ENCODE results near the gene ANXA4. TPM values are rescaled to one million over a fixed set of nuclear protein-coding genes. Genes with fewer than 3 reads are reported as not detected.
"Not testable (repeated sequence)": the region's sequence is repeated elsewhere in the genome, so short reads cannot be mapped to it uniquely, and the experiment has no call there.

Gene ANXA4
- polyA plus RNA-seq, 3 donors from 2014 or later, result 80.8 to 86.1 (median 85.5) TPM

DNA sequence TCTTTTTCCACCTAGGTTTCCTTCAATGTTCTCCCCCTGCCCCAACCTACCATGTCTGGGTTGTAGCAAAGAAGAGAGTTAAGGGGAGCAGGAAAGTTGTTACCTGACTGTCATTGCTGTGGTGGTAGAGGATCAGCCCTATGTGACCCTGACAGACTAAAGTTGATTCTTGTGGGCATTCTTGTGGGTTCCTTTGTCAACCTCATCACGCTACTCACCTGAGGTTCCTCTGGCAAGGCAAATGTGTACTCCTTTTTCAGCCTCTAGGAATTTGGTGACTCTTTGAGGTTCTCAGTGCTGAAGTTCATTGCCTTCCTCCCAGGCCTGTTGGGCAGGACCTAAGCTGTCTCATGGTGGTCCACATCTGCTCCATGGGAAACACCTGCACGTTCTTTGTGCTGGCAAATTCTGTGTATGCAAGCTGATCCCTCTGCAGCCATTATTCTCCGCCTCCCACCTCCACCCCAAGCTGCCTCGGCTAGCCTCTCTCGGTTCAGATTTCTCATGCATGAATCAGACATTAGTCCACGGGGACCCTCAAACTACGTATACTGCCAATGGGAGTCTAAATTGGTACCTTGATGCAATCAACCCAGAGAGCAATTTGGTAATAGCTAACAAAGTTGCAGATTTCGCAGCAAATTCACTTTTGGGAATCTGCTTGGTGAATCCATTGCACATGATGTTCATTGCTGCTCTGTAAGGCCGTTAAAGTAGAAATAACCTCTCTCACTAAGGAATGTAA, 86.0 kb downstream of the ANXA4 start:
- Mint-ChIP-seq H3K27ac (peak overlapping the region; percentile 82 to 97 (median 94)), H3K4me3 (peak overlapping the region; percentile 89 to 95 (median 93)), H3K9me3 (no peaks in the 10 kb centered on the region), H3K4me1 (peaks cover 36 to 39% of the 10 kb centered on the region in 2 donors), H3K36me3 (peaks cover 0 to 3% (median 0%) of the 10 kb centered on the region in 3 donors), H3K27me3 (ENCODE audit: low read depth in 3 of 3) (peaks cover 8 to 16% (median 8%) of the 10 kb centered on the region in 3 donors)
- no peak for DNase-seq

DNA sequence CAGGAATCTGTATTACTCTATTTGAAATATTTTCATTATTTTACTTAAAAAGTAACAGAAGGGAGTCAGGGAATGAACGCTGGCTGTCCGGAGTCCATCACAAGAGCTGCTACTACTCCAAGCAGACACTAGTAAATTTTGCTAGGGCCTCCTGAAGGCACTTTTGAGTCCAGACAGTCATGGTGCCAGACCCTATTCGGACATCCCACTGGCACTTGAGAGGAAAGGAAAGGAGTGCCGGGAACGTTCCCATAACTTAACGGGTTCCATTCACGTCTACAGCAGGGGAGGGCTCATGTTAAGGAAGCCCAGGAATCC, 87.0 kb downstream of the ANXA4 start:
- Mint-ChIP-seq H3K27me3 (ENCODE audit: low read depth in 3 of 3) (peaks cover 8 to 16% (median 8%) of the 10 kb centered on the region in 3 donors), H3K4me3 (peak overlapping the region; percentile 89 to 95 (median 93)), H3K4me1 (peaks cover 41 to 48% of the 10 kb centered on the region in 2 donors), H3K36me3 (no peaks in the 10 kb centered on the region), H3K27ac (peak overlapping the region; percentile 82 to 97 (median 94)), H3K9me3 (no peaks in the 10 kb centered on the region)
- DNase-seq, result no peak

DNA sequence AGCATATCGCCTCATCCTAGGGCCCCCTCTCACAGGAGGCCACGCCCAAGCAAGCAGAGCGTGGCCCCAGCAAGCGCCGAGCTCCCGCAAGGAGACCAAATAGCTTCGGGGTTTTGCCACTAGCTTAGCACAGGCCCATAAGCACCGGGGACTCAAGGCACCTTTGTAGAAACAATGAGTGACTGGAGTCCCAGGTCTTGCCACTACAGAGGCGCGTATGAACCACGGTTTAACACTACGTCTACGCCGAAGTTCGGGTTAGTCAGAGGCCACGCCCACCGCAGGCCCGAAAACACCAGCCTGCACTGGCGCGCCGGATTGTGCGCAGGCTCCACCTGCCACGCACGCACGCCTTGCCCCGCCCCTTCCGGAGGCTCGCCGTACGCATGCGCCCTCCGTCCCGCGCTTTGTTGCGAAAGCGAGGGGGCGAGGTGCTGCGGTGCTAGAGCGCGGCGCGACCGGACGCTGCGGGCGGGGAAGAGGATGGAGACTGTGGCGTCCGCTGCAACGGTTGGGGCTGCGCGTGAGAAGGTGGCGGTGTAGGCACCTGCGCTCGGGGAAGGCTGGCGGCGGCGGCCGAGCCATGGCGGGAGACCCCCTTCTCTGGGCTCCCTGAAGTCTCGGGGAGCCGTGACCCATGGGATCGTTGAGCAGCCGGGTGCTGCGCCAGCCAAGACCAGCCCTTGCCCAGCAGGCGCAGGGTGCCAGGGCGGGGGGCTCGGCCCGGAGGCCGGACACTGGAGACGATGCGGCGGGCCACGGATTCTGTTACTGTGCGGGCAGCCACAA, 87.5 kb downstream of the ANXA4 start, which contains the start of gene GMCL1:
Gene GMCL1, plus strand, starts transcription at position 405 of the 789 bp plus-strand sequence. Its CDS starts 233 bp downstream, at position 638.
- Mint-ChIP-seq H3K9me3 (no peaks in the 10 kb centered on the region), H3K27me3 (ENCODE audit: low read depth in 3 of 3) (peaks cover 8 to 16% (median 8%) of the 10 kb centered on the region in 3 donors), H3K27ac (peak within 1 kb of the TSS; percentile 82 to 97 (median 96)), H3K4me3 (peak within 1 kb of the TSS; percentile 89 to 95 (median 93)), H3K36me3 (no peaks in the 10 kb centered on the region), H3K4me1 (peaks cover 46 to 54% of the 10 kb centered on the region in 2 donors)
- peak; percentile 100 for DNase-seq

DNA sequence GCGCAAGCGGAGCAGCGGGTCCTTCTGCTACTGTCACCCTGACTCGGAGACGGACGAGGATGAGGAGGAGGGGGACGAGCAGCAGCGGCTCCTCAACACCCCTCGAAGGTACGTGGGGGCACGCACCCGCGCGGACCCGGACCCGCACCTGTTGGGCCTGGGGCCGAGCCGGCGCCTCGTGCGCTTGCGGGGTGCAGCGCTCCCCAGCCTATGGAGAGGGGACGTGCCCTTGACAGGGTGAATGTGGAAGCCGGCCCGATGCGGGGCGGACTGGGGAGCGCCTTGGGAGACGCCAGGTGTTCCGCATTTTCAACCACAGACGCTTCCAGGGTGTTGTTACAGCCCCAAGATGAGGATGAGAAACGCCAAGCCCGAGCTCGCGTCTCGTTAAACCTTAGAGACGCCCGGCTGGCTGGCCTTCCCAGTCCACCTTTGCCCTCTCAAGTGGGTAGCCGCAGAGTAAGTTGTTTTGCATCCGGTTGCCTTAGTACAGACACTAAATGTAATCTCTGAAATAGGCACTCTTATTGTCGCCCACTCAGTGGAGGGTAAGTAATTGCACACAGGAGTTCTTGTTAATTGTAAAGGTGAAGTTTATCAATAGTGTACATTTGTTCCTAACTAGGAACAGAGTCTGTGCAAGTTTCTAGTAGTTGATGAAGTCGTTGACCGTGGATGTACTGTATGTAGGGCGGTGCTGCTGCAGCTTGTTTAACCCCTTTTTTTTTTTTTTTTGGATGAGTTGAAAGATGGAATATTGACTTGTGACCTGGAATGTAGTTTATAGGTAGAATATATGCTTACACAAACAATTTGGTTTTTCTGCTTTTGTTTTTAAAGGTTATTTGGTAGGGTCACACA, 88.3 kb downstream of the ANXA4 start:
- no peaks in the 10 kb centered on the region for H3K9me3 Mint-ChIP-seq
- H3K4me3 Mint-ChIP-seq, result peak overlapping the region; percentile 89 to 95 (median 93)
- H3K27me3 Mint-ChIP-seq (ENCODE audit: low read depth in 3 of 3), result peaks cover 8 to 16% (median 8%) of the 10 kb centered on the region in 3 donors
- H3K27ac Mint-ChIP-seq, result peak overlapping the region; percentile 82 to 97 (median 96)
- peak; percentile 62 to 67 (median 66) for DNase-seq
- H3K36me3 Mint-ChIP-seq, result no peaks in the 10 kb centered on the region
- H3K4me1 Mint-ChIP-seq, result peaks cover 52 to 62% of the 10 kb centered on the region in 2 donors

DNA sequence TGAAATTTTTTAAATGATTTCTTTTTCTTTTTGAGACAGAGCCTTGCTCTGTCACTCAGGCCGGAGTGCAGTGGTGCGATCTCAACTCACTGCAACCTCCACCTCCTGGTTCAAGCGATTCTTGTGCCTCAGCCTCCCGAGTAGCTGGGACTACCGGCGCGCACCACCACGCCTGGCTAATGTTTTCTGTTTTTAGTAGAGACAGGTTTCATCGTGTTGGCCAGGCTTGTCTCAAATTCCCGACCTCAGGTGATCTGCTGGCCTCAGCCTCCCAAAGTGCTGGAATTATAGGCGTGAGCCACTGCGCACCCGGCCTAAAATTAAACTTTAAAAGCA, 88.9 kb downstream of the ANXA4 start:
- Mint-ChIP-seq H3K4me3 (peak overlapping the region; percentile 83 to 95 (median 89)), H3K4me1 (peaks cover 58 to 68% of the 10 kb centered on the region in 2 donors), H3K27me3 (ENCODE audit: low read depth in 3 of 3) (peaks cover 8 to 16% (median 8%) of the 10 kb centered on the region in 3 donors), H3K27ac (peak overlapping the region; percentile 82 to 96 (median 90))
- H3K36me3 Mint-ChIP-seq, DNase-seq, H3K9me3 Mint-ChIP-seq: not testable (repeated sequence)

DNA sequence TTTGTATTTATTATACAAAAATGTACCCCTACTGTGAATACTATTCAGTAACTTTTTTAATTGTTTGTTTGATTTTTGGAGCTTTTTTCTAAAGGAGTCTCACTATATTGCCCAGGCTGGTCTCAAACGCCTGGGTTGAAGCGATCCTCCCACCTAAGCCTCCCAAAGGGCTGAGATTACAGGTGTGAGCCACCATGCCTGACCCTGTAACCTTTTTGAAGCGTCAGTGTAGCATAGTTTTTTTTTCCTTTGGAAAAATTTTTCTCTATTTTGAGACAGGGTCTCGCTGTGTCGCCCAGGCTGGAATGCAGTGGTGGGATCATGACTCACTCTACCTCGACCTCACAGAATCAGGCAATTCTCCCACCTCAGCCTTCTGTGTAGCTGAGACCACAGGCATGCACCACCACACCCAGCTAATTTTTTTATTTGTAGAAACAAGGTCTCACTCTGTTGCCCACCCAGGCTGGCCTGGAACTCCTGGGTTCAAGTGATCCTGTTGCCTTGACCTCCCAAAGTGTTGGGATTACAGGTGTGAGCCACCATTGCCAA, 89.5 kb downstream of the ANXA4 start:
- Mint-ChIP-seq H3K27ac (peak overlapping the region; percentile 48 to 78 (median 69)), H3K36me3 (no peaks in the 10 kb centered on the region), H3K9me3 (no peaks in the 10 kb centered on the region), H3K27me3 (ENCODE audit: low read depth in 3 of 3) (peaks cover 8 to 16% (median 8%) of the 10 kb centered on the region in 3 donors), H3K4me3 (peak overlapping the region; percentile 53 to 95 (median 57)), H3K4me1 (peaks cover 64 to 73% of the 10 kb centered on the region in 2 donors)
- DNase-seq, result no peak

GRCh38 chr2:69833752-69834151, 91.8 kb downstream of the ANXA4 start:
- no peak for DNase-seq
- H3K4me1 Mint-ChIP-seq, result peaks cover 55 to 75% of the 10 kb centered on the region in 2 donors
- peaks cover 0 to 4% (median 0%) of the 10 kb centered on the region in 3 donors for H3K36me3 Mint-ChIP-seq
- peak overlapping the region in 1 of 5 donors; percentile 3 for H3K4me3 Mint-ChIP-seq
- H3K27ac Mint-ChIP-seq, result peak overlapping the region in 3 of 6 donors; percentile 17 to 63 (median 52)
- peaks cover 8 to 16% (median 8%) of the 10 kb centered on the region in 3 donors for H3K27me3 Mint-ChIP-seq (ENCODE audit: low read depth in 3 of 3)
- H3K9me3 Mint-ChIP-seq, result no peaks in the 10 kb centered on the region

DNA sequence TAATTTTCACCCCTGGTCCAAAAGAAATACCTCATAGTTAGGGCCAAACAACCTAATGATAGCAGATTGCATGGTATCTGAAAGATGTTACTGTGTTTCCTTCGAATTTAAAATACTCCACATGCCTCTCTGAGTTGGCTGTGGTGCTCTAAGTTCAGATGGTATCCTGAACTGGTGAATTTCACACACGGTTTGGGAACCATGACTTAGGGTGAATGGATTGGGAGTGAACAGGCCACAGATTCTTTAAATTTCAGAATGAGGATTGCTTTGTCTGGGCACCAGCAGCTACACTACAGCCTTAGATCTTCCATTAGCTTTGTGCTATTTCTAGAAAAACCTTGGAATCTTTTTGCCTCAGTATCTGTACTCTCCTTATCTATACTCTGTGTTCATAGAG, 93.7 kb downstream of the ANXA4 start:
- peaks cover 6 to 10% (median 9%) of the 10 kb centered on the region in 3 donors for H3K36me3 Mint-ChIP-seq
- no peaks in the 10 kb centered on the region for H3K9me3 Mint-ChIP-seq
- peak overlapping the region in 1 of 5 donors; percentile 0 for H3K4me3 Mint-ChIP-seq
- H3K27me3 Mint-ChIP-seq (ENCODE audit: low read depth in 3 of 3), result peaks cover 0 to 2% (median 0%) of the 10 kb centered on the region in 3 donors
- H3K27ac Mint-ChIP-seq, result peak overlapping the region in 5 of 6 donors; percentile 20 to 73 (median 36)
- peaks cover 45 to 68% of the 10 kb centered on the region in 2 donors for H3K4me1 Mint-ChIP-seq
- no peak for DNase-seq

DNA sequence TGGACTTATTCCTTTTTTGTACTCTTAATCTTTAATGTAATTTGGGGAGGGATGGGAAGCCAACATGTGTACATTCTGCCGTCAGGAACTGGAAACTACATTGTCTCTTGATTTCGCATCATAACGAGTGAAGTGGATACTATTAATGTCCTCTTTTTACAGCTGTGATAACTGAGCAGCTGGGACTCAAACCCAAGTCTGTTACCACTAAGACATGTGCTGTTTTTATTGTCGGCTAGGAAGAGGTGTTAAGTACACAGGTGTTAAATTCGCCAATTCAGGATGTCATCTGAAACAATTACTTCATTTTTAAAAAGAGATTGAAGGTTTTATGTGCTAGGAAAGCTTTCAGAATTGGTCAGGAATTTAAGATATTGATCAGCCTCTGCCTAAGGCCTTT, 94.4 kb downstream of the ANXA4 start:
- H3K36me3 Mint-ChIP-seq, result peaks cover 6 to 12% (median 11%) of the 10 kb centered on the region in 3 donors
- H3K9me3 Mint-ChIP-seq, result no peaks in the 10 kb centered on the region
- H3K27ac Mint-ChIP-seq, result peak overlapping the region; percentile 20 to 73 (median 38)
- H3K4me1 Mint-ChIP-seq, result peaks cover 40 to 62% of the 10 kb centered on the region in 2 donors
- DNase-seq, result no peak
- peaks cover 0 to under 1% (median 0%) of the 10 kb centered on the region in 3 donors for H3K27me3 Mint-ChIP-seq (ENCODE audit: low read depth in 3 of 3)
- peak overlapping the region in 1 of 5 donors; percentile 0 for H3K4me3 Mint-ChIP-seq

DNA sequence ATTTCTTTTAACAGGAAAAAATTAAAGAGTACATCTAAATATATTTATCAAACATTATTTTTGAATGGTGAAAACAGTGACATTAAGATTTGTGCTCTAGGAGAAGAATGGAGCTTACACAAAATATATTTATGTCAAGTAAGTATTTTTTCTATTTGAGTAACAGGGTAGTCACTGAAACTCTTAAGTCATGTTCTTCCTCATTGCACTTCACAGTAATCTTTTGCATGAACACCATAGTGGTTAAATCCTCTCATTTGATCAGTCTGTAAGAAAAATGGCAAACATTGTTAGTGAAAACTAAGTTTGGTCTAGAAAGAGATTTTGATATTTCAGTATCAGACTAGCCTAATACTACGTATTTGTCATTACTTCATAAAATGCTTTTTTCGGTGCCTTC, 95.6 kb downstream of the ANXA4 start:
- Mint-ChIP-seq H3K36me3 (peaks cover 6 to 19% (median 18%) of the 10 kb centered on the region in 3 donors), H3K27me3 (ENCODE audit: low read depth in 3 of 3) (peaks cover 0 to 3% (median 0%) of the 10 kb centered on the region in 3 donors), H3K27ac (no peak overlapping the region), H3K9me3 (no peaks in the 10 kb centered on the region), H3K4me1 (peaks cover 29 to 49% of the 10 kb centered on the region in 2 donors), H3K4me3 (no peak overlapping the region)
- DNase-seq, result no peak

DNA sequence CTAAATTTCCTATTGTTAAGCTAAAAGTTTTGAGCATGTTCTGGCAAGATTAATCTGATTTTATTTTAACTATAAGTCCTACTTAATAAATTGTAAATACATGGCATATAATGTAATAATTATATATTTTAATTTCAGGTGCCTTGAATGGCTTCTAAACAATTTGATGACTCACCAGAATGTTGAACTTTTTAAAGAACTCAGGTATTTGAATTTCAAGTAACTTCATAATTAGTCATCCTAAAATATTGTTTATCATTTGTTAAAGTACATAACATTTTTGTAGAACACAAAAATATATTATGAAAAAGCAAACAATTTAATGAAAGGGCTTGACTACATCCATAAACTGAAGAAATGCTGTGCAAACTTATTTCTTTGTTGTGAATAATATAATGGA, 102.1 kb downstream of the ANXA4 start:
- no peak overlapping the region for H3K27ac Mint-ChIP-seq
- H3K27me3 Mint-ChIP-seq (ENCODE audit: low read depth in 3 of 3), result peaks cover 0 to 3% (median 0%) of the 10 kb centered on the region in 3 donors
- no peak overlapping the region for H3K4me3 Mint-ChIP-seq
- no peaks in the 10 kb centered on the region for H3K9me3 Mint-ChIP-seq
- no peak for DNase-seq
- peaks cover 10 to 36% (median 28%) of the 10 kb centered on the region in 3 donors for H3K36me3 Mint-ChIP-seq
- H3K4me1 Mint-ChIP-seq, result no peaks in the 10 kb centered on the region

GRCh38 chr2:69844560-69844959, 102.6 kb downstream of the ANXA4 start:
- H3K27ac Mint-ChIP-seq, result no peak overlapping the region

More at GRCh38 chr2:69844560-69844959, 102.6 kb downstream of the ANXA4 start:
- Mint-ChIP-seq H3K9me3 (no peaks in the 10 kb centered on the region), H3K36me3 (peaks cover 5 to 30% (median 22%) of the 10 kb centered on the region in 3 donors), H3K4me3 (no peak overlapping the region), H3K27me3 (ENCODE audit: low read depth in 3 of 3) (peaks cover 0 to 3% (median 0%) of the 10 kb centered on the region in 3 donors), H3K4me1 (no peaks in the 10 kb centered on the region)
- no peak for DNase-seq

Data from immature natural killer cell (primary cell).